RPMI7951 (cell line): Measurements from ENCODE around the gene MTHFD2. TPM values are rescaled to one million over a fixed set of nuclear protein-coding genes. Genes with fewer than 3 reads are reported as not detected.

Experiments
- DNase-seq: peaks from one replicate; pipeline ENCODE4 v3.0.0-alpha.2; 2012; ENCODE audit warnings: low read depth
- total RNA-seq: library from RNA; depleted of rRNA; stranded (reverse); fragments of >200 nt; shearing (Covaris generic); gene quantifications from 2 replicates; pipeline ENCODE4 v1.2.3, GENCODE V29; 2014; rRNA removed

The MTHFD2 gene
- total RNA-seq, 1 experiment from 2014 or later: 113 TPM

- no peak for DNase-seq
These were observed 65.9 kb downstream of the MTHFD2 start for GRCh38 chr2:74264281-74264680.

- DNase-seq: no peak
These were observed 68.7 kb downstream of the MTHFD2 start for GRCh38 chr2:74267068-74267467.

Other genes with a start within 250 kb of the MTHFD2 start
- 3.4 and 3.6 TPM in 2 replicates for gene TET3, start 213.7 kb upstream of the MTHFD2 start, total RNA-seq
- 195 and 214 TPM in 2 replicates for gene BOLA3, start 50.7 kb upstream of the MTHFD2 start, total RNA-seq
- 174 and 192 TPM in 2 replicates for gene MOB1A, start 19.7 kb upstream of the MTHFD2 start, total RNA-seq
- gene SLC4A5, start 144.8 kb downstream of the MTHFD2 start, total RNA-seq: 0.10 TPM in 1 of 2 replicates, not detected in the other
- gene DCTN1, start 181.7 kb downstream of the MTHFD2 start, total RNA-seq: 88.8 and 93.3 TPM in 2 replicates
- gene C2orf81, start 223.0 kb downstream of the MTHFD2 start, total RNA-seq: 1.2 and 1.3 TPM in 2 replicates
- gene WDR54, start 223.1 kb downstream of the MTHFD2 start, total RNA-seq: 119 and 120 TPM in 2 replicates
- 15.1 and 17.7 TPM in 2 replicates for gene RTKN, start 243.3 kb downstream of the MTHFD2 start, total RNA-seq